HCT116 (cell line): ENCODE measurements around the gene TBC1D23. TPM values are rescaled to one million over a fixed set of nuclear protein-coding genes. Genes with fewer than 3 reads are reported as not detected.

ENCODE experiments used
- ATAC-seq: fragments of 200-7000 bp; cut with Tn5 transposase; 2 replicates; pipeline ENCODE4 v1.9.1; 2020; ENCODE audit warnings: mild to moderate bottlenecking, moderate library complexity
- BruUV-seq: library from RNA; stranded (reverse); fragments of 400-500 nt; replicated peaks from 2 replicates; lab custom pipeline; 2021; lab: Mats Ljungman, UMichigan
- CTCF ChIA-PET: fragments of 300-600 bp; sonication (Branson Sonifier 250); formaldehyde crosslinking; loops from one replicate; lab custom pipeline; 2021; ENCODE audit warnings: antibody characterized with exemption; lab: Charles Lee
- POLR2A ChIA-PET: fragments of 300-600, 350-600 bp; sonication (Branson Sonifier 250); formaldehyde crosslinking; loops from one replicate; lab custom pipeline; 2021; ENCODE audit warnings: antibody characterized with exemption; lab: Charles Lee
- RAD21 ChIA-PET, 2 experiments: fragments of 300-600 bp; sonication (Branson Sonifier 250); formaldehyde crosslinking; loops; one replicate each; lab custom pipeline; 2023; ENCODE audit warnings: low total read pairs in 2 of 2; ENCODE audit not compliant: uncharacterized antibody in 2 of 2, unreplicated experiment in 2 of 2, low non-redundant PET in 1 of 2; lab: Charles Lee
- DNase-seq: peaks from one replicate; pipeline ENCODE4 v3.0.0-alpha.2; 2010; ENCODE audit warnings: low read depth, low spot score
- H2AFZ ChIP-seq: fragments of 200-600 bp; shearing (Covaris generic), sonication (generic); 2 replicates; pipeline ENCODE4 v1.6.1; 2017; ENCODE audit warnings: low read depth, mixed run types, mixed read lengths, antibody characterized with exemption, low read length; ENCODE audit not compliant: poor library complexity, severe bottlenecking
- H3K27ac ChIP-seq: 2 replicates; pipeline ENCODE4 v1.5.1; 2012; ENCODE audit warnings: low read depth, low read length
- H3K27me3 ChIP-seq: fragments of 200-600 bp; sonication (generic); 2 replicates; pipeline ENCODE4 v1.6.1; 2016; ENCODE audit warnings: mixed run types, low read length, mixed read lengths; ENCODE audit not compliant: insufficient read depth
- H3K36me3 ChIP-seq, 2 experiments: fragments of 200-500 bp in 1 of 2; fragments of 200-600 bp in 1 of 2; sonication (Bioruptor generic) in 1 of 2; sonication (generic) in 1 of 2; 2 replicates each; pipeline versions ENCODE4 v1.5.1 to v1.6.1; 2014 to 2016; ENCODE audit warnings: low read length in 2 of 2, inconsistent platforms in 1 of 2, mixed read lengths in 1 of 2, mixed run types in 1 of 2; ENCODE audit not compliant: insufficient read depth in 2 of 2, control insufficient read depth in 1 of 2
- H3K4me1 ChIP-seq, 2 experiments: fragments of 200-600 bp in 1 of 2; sonication (generic) in 1 of 2; 2 replicates each; pipeline versions ENCODE4 v1.5.1 to v1.6.1; 2012 to 2017; ENCODE audit warnings: low read length in 2 of 2, inconsistent platforms in 1 of 2, mild to moderate bottlenecking in 1 of 2, mixed read lengths in 1 of 2, mixed run types in 1 of 2, moderate library complexity in 1 of 2; ENCODE audit not compliant: insufficient read depth in 2 of 2, control insufficient read depth in 1 of 2
- H3K4me2 ChIP-seq: fragments of 200-600 bp; sonication (generic); 2 replicates; pipeline ENCODE4 v1.6.1; 2017; ENCODE audit warnings: mixed run types, low read length, mixed read lengths
- H3K4me3 ChIP-seq, 2 experiments: fragments of 200-600 bp in 1 of 2; sonication (generic) in 1 of 2; replicated peaks in 1 of 2; 2 replicates each; pipeline ENCODE4 v1.5.1; 2011 to 2016; ENCODE audit warnings: low read length in 2 of 2, control low read depth in 1 of 2, low read depth in 1 of 2, mild to moderate bottlenecking in 1 of 2, mixed read lengths in 1 of 2, mixed run types in 1 of 2
- H3K79me2 ChIP-seq: fragments of 200-600 bp; sonication (generic); 2 replicates; pipeline ENCODE4 v1.6.1; 2017; ENCODE audit warnings: mild to moderate bottlenecking, mixed run types, low read length, moderate library complexity, mixed read lengths; ENCODE audit not compliant: insufficient read depth
- H3K9ac ChIP-seq: fragments of 200-600 bp; sonication (generic); 2 replicates; pipeline ENCODE4 v1.6.1; 2016; ENCODE audit warnings: low read length, mixed read lengths
- H3K9me2 ChIP-seq: fragments of 200-600 bp; sonication (generic), shearing (Covaris generic); 2 replicates; pipeline ENCODE4 v1.6.1; 2017; ENCODE audit warnings: mixed run types, mild to moderate bottlenecking, moderate library complexity; ENCODE audit not compliant: insufficient read depth
- H3K9me3 ChIP-seq, 2 experiments: fragments of 200-500 bp in 1 of 2; fragments of 200-600 bp in 1 of 2; sonication (Bioruptor generic) in 1 of 2; sonication (generic) in 1 of 2; 2 replicates each; pipeline ENCODE4 v1.6.1; 2014 to 2017; ENCODE audit warnings: low read length in 2 of 2, mixed read lengths in 2 of 2, inconsistent platforms in 1 of 2, low read depth in 1 of 2, mild to moderate bottlenecking in 1 of 2, mixed run types in 1 of 2, moderate library complexity in 1 of 2; ENCODE audit not compliant: control insufficient read depth in 1 of 2, insufficient read depth in 1 of 2
- H4K20me1 ChIP-seq: fragments of 200-600 bp; sonication (generic), shearing (Covaris generic); 2 replicates; pipeline ENCODE4 v1.6.1; 2017; ENCODE audit warnings: mixed run types, mild to moderate bottlenecking, moderate library complexity; ENCODE audit not compliant: insufficient read depth
- CBX3 ChIP-seq: IDR thresholded peaks from 2 replicates; pipeline ENCODE4 v1.6.1; 2012; ENCODE audit warnings: low read depth
- CEBPB ChIP-seq: IDR thresholded peaks from 2 replicates; pipeline ENCODE4 v1.6.1; 2012; ENCODE audit warnings: low read depth
- EGR1 ChIP-seq: IDR thresholded peaks from 2 replicates; pipeline ENCODE4 v1.6.1; 2012; ENCODE audit warnings: low read depth
- ELF1 ChIP-seq: IDR thresholded peaks from 2 replicates; pipeline ENCODE4 v1.6.1; 2012; ENCODE audit warnings: low read depth, borderline replicate concordance
- EZH2 ChIP-seq: fragments of 200-600 bp; sonication (generic); IDR thresholded peaks from 2 replicates; pipeline ENCODE4 v1.6.1; 2017; ENCODE audit warnings: antibody characterized with exemption, mixed run types
- FOSL1 ChIP-seq: IDR thresholded peaks from 2 replicates; pipeline ENCODE4 v1.6.1; 2012; ENCODE audit warnings: low read depth
- JUND ChIP-seq: IDR thresholded peaks from 2 replicates; pipeline ENCODE4 v1.6.1; 2012
- POLR2A ChIP-seq: IDR thresholded peaks from 2 replicates; pipeline ENCODE4 v1.7.0; 2011; ENCODE audit warnings: borderline replicate concordance; ENCODE audit not compliant: insufficient read depth, insufficient read length; ENCODE audit errors: extremely low read depth
- POLR2AphosphoS5 ChIP-seq: IDR thresholded peaks from 2 replicates; pipeline ENCODE4 v1.6.1; 2011; ENCODE audit warnings: mild to moderate bottlenecking, low read depth, low read length, moderate library complexity
- RAD21 ChIP-seq: IDR thresholded peaks from 2 replicates; pipeline ENCODE4 v1.6.1; 2012; ENCODE audit warnings: low read depth, mild to moderate bottlenecking
- SP1 ChIP-seq: IDR thresholded peaks from 2 replicates; pipeline ENCODE4 v1.6.1; 2012; ENCODE audit warnings: low read depth
- TCF7L2 ChIP-seq: IDR thresholded peaks from 2 replicates; pipeline ENCODE4 v1.7.0; 2011; ENCODE audit warnings: borderline replicate concordance, inconsistent platforms; ENCODE audit not compliant: insufficient read depth, insufficient read length; ENCODE audit errors: extremely low read depth
- YY1 ChIP-seq: IDR thresholded peaks from 2 replicates; pipeline ENCODE4 v1.6.1; 2011; ENCODE audit warnings: low read length, low read depth, moderate library complexity, mild to moderate bottlenecking; ENCODE audit not compliant: insufficient replicate concordance; ENCODE audit errors: extremely low read depth
- ZFX ChIP-seq: fragments of 450-650 bp; IDR thresholded peaks from 2 replicates; pipeline ENCODE4 v1.6.1; 2017
- ZNF274 ChIP-seq: fragments of 200-500 bp; sonication (Bioruptor generic); IDR thresholded peaks from 2 replicates; pipeline ENCODE4 v1.6.1; 2014; ENCODE audit warnings: mild to moderate bottlenecking, low read depth, low read length, inconsistent platforms
- intact Hi-C: fragments of 100-400 bp; cut with micrococcal nuclease; formaldehyde crosslinking; loops from 2 replicates; pipeline ENCODE4 v1.10.0; 2022
- total RNA-seq: library from RNA; stranded (reverse); gene quantifications from one replicate; pipeline ENCODE4 v1.2.1, GENCODE V29; 2021; ENCODE audit not compliant: unreplicated experiment
- TF ChIP-seq, protein P1 (sequence below), 3 experiments: fragments of 200-600 bp in 1 of 3; sonication (generic) in 1 of 3; IDR thresholded peaks in 2 of 3; conservative IDR thresholded peaks in 1 of 3; 2 replicates each; pipeline ENCODE4 v1.5.1; 2012 to 2017; ENCODE audit warnings: low read depth in 2 of 3, low read length in 2 of 3, antibody characterized with exemption in 1 of 3, borderline replicate concordance in 1 of 3, control low read depth in 1 of 3, mild to moderate bottlenecking in 1 of 3, mixed read lengths in 1 of 3, mixed run types in 1 of 3, moderate library complexity in 1 of 3; ENCODE audit not compliant: insufficient read depth in 1 of 3
- TF ChIP-seq, protein P2 (sequence below): IDR thresholded peaks from 2 replicates; pipeline ENCODE4 v1.6.1; 2012
- TF ChIP-seq, protein P3 (sequence below): IDR thresholded peaks from 2 replicates; pipeline ENCODE4 v1.6.1; 2011; ENCODE audit warnings: mild to moderate bottlenecking, low read length, moderate library complexity; ENCODE audit not compliant: insufficient replicate concordance; ENCODE audit errors: extremely low read depth
- TF ChIP-seq, protein P4 (sequence below): IDR thresholded peaks from 2 replicates; pipeline ENCODE4 v1.6.1; 2012

Gene TBC1D23
- total RNA-seq, 1 experiment from 2014 or later: 21.9 TPM

DNA sequence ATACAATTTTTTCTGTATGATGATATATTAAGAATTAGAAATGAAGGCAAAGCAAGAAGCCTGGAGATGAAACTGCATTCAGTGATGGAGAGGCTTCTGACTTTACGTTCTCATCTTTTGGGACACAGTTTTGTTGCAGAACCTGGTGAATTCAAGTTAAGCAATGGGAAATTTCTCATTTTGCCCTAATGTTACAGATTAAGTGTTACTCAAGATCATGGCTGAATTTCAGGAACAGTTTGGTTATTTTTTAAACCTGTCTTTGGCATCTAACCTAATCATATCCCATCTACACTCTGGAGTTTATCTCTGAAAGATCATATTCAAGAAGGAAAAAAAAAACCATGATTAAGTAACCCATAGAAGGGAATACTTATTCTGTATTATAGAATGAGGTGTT, 79.7 kb downstream of the TBC1D23 start (continued):
- TF ChIP-seq, protein P1, sequence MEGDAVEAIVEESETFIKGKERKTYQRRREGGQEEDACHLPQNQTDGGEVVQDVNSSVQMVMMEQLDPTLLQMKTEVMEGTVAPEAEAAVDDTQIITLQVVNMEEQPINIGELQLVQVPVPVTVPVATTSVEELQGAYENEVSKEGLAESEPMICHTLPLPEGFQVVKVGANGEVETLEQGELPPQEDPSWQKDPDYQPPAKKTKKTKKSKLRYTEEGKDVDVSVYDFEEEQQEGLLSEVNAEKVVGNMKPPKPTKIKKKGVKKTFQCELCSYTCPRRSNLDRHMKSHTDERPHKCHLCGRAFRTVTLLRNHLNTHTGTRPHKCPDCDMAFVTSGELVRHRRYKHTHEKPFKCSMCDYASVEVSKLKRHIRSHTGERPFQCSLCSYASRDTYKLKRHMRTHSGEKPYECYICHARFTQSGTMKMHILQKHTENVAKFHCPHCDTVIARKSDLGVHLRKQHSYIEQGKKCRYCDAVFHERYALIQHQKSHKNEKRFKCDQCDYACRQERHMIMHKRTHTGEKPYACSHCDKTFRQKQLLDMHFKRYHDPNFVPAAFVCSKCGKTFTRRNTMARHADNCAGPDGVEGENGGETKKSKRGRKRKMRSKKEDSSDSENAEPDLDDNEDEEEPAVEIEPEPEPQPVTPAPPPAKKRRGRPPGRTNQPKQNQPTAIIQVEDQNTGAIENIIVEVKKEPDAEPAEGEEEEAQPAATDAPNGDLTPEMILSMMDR (IDR thresholded peaks at IDR 0.05 in 2 of 3, conservative IDR thresholded peaks at IDR 0.05 in 1 of 3; ENCODE audit: borderline replicate concordance in 1 of 3, insufficient read depth in 1 of 3, low read depth in 2 of 3, low read length in 2 of 3): no peak
- TF ChIP-seq JUND (no peak), TCF7L2 (no peak), YY1 (no peak), CEBPB (no peak), RAD21 (no peak)
- TF ChIP-seq, protein P2, sequence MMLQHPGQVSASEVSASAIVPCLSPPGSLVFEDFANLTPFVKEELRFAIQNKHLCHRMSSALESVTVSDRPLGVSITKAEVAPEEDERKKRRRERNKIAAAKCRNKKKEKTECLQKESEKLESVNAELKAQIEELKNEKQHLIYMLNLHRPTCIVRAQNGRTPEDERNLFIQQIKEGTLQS: no peak
- TF ChIP-seq, all 23 proteins: peak for 0

DNA sequence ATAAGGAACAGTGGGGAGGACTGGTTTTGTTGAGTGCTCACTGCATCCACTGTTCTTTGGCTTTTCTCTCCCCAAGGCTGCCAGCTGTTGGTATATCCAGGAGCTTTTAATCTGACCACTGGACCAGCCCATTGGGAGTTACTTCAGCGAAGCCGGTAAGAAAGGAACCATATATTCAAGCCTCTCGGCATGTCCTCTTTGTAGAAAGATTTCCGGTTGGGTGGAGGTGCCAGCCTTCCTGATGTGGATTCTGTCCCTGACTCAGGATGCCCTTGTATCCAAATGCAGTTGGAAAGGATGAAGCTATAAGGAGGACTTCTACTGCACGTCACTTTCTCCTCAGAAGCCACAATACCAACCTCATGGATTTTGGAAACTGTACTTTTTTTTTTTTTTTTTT, 87.9 kb downstream of the TBC1D23 start:
- no peak for DNase-seq
- no peak for ATAC-seq
- no peaks in the 10 kb centered on the region for H3K9me2 ChIP-seq
- BruUV-seq: no TSS peak
- no peaks in the 10 kb centered on the region for H4K20me1 ChIP-seq
- no peak overlapping the region for H2AFZ ChIP-seq
- no peak overlapping the region for H3K4me3 ChIP-seq
- H3K79me2 ChIP-seq: no peaks in the 10 kb centered on the region
- no peaks in the 10 kb centered on the region for H3K4me1 ChIP-seq
- H3K9me3 ChIP-seq: no peaks in the 10 kb centered on the region
- H3K27me3 ChIP-seq: no peaks in the 10 kb centered on the region
- H3K36me3 ChIP-seq: peaks cover 10 to 34% of the 10 kb centered on the region in 2 experiments; a peak in 3 of 4 replicates
- no peak overlapping the region for H3K4me2 ChIP-seq
- RAD21 ChIA-PET: no interaction called here
- intact Hi-C loops: no loop called here
- H3K27ac ChIP-seq: no peak overlapping the region
- POLR2A ChIA-PET: no interaction called here
- no peak overlapping the region for H3K9ac ChIP-seq
- CTCF ChIA-PET: no interaction called here
- TF ChIP-seq EGR1 (no peak), FOSL1 (no peak), SP1 (no peak), YY1 (no peak), ELF1 (no peak), ZNF274 (no peak), TCF7L2 (no peak), POLR2A (no peak), EZH2 (no peak), CEBPB (no peak), CBX3 (no peak), POLR2AphosphoS5 (no peak), ZFX (no peak)
- TF ChIP-seq, protein P3, sequence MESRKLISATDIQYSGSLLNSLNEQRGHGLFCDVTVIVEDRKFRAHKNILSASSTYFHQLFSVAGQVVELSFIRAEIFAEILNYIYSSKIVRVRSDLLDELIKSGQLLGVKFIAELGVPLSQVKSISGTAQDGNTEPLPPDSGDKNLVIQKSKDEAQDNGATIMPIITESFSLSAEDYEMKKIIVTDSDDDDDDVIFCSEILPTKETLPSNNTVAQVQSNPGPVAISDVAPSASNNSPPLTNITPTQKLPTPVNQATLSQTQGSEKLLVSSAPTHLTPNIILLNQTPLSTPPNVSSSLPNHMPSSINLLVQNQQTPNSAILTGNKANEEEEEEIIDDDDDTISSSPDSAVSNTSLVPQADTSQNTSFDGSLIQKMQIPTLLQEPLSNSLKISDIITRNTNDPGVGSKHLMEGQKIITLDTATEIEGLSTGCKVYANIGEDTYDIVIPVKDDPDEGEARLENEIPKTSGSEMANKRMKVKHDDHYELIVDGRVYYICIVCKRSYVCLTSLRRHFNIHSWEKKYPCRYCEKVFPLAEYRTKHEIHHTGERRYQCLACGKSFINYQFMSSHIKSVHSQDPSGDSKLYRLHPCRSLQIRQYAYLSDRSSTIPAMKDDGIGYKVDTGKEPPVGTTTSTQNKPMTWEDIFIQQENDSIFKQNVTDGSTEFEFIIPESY: no peak
- TF ChIP-seq, protein P4, sequence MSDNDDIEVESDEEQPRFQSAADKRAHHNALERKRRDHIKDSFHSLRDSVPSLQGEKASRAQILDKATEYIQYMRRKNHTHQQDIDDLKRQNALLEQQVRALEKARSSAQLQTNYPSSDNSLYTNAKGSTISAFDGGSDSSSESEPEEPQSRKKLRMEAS: no peak
- TF ChIP-seq, protein P2: no peak
